Limb (tissue), 2 donors: ENCODE measurements around the gene UNG.

ENCODE experiments used
- DNase-seq, 2 donors: peaks; one replicate each; pipeline ENCODE4 v3.0.0-alpha.2; 2016; ENCODE audit errors: extremely low spot score in 2 of 2

UNG gene

GRCh38 chr12:109154451-109155438 lies 57.3 kb downstream of the UNG start:
- peak; percentile 73 to 89 for DNase-seq

- DNase-seq = no peak
Measured at GRCh38 chr12:109156036-109156435, 58.6 kb downstream of the UNG start.

DNA sequence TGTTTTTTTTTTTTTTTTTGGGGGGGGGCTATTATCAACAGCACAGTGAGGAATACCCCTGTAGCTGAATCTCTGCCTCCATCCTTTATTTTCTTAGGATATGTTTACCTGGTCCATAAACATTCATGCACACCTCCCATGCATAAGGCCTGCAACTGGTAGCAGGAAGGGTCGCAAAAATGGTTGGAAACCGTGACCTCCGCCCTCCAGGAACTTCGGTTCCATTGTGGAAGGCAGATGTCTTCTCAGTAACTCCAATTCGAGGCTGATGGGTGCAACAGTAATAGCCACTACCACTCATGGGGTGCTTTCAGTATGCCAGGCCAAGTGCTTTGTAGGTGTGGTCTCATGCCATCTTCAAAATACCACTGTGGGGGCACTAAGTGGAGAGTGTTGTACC lies 59.2 kb downstream of the UNG start:
- no peak for DNase-seq

GRCh38 chr12:109157986-109158385 lies 60.6 kb downstream of the UNG start:
- no peak for DNase-seq

DNA sequence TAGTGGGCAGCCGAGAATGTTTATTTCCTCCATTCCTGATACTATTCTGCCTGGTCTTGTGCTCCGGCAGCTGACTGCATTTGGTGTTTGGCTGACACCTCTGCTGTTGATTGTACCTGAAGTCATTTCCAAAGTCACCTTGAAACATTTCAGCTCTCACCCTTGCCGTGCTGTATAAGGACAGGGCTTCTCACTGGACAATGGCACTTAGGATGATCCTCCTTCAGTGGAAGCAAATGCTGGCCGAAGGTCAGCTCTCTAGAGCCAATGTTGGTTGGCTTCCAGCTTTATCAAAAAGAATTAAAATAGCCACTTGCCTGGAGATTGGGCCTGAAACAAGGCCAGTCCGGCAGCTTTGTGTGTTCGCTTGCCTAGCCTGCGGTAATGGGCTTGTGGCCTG lies 63.0 kb downstream of the UNG start:
- no peak for DNase-seq
